HepG2 (cell line): Measurements from ENCODE around the gene MAPK13. TPM values are rescaled to one million over a fixed set of nuclear protein-coding genes. Genes with fewer than 3 reads are reported as not detected.
A peak's percentile ranks its signal among the peaks of the same experiment; 100 is the strongest.

Source experiments
- ATAC-seq: fragments of 200-7000 bp; cut with Tn5 transposase; 3 replicates; pipeline ENCODE4 v1.9.1; 2020; ENCODE audit warnings: mild to moderate bottlenecking, moderate library complexity
- BruUV-seq: library from RNA; stranded (reverse); fragments of 400-500 nt; replicated peaks from 2 replicates; lab custom pipeline; 2021; lab: Mats Ljungman, UMichigan
- CTCF ChIA-PET: fragments of 300-600 bp; formaldehyde crosslinking; extraction: SDS; loops from one replicate; lab custom pipeline; 2021; ENCODE audit warnings: low total read pairs, inconsistent platforms, low intra/inter-chr PET ratio; lab: Yijun Ruan, JAX
- POLR2A ChIA-PET: fragments of 350-600 bp; sonication (Branson Sonifier 250); formaldehyde crosslinking; loops from one replicate; lab custom pipeline; 2020; ENCODE audit warnings: antibody characterized with exemption, inconsistent platforms; lab: Yijun Ruan, JAX
- DNase-seq: peaks from one replicate; pipeline ENCODE4 v3.0.0-alpha.2; 2015; ENCODE audit warnings: low spot score
- FAIRE-seq: peaks from 3 replicates; lab custom pipeline; 2011; peaks lifted over from hg19 to GRCh38; lab: Jason Lieb, UNC
- H2AFZ ChIP-seq: one replicate; pipeline ENCODE4 v1.6.1; 2011; ENCODE audit warnings: low read length, inconsistent platforms
- H3K27ac ChIP-seq: fragments of 300-600 bp; 3 replicates; pipeline ENCODE4 v1.8.0; 2011; ENCODE audit warnings: mixed run types, mild to moderate bottlenecking, mixed read lengths, low read length, inconsistent platforms; ENCODE audit not compliant: insufficient read depth; ENCODE audit errors: extremely low read length
- H3K27me3 ChIP-seq, 2 experiments: fragments of 200-600 bp in 1 of 2; 2 replicates in 1 of 2; 3 replicates in 1 of 2; pipeline versions ENCODE4 v1.6.0 to v1.8.0; 2011; ENCODE audit warnings: low read length in 2 of 2, mild to moderate bottlenecking in 2 of 2, moderate library complexity in 2 of 2, inconsistent platforms in 1 of 2; ENCODE audit not compliant: insufficient read depth in 2 of 2, control insufficient read depth in 1 of 2
- H3K36me3 ChIP-seq, 2 experiments: fragments of 200-600 bp in 1 of 2; replicated peaks in 1 of 2; 2 replicates in 1 of 2; 3 replicates in 1 of 2; pipeline versions ENCODE4 v1.5.1 to v1.8.0; 2011; ENCODE audit warnings: low read length in 2 of 2, inconsistent platforms in 1 of 2; ENCODE audit not compliant: insufficient read depth in 2 of 2, control insufficient read depth in 1 of 2
- H3K4me1 ChIP-seq: 2 replicates; pipeline ENCODE4 v1.5.1; 2012; ENCODE audit warnings: low read length, inconsistent platforms; ENCODE audit not compliant: insufficient read depth
- H3K4me2 ChIP-seq: 2 replicates; pipeline ENCODE4 v1.6.0; 2011; ENCODE audit warnings: low read depth, low read length, inconsistent platforms
- H3K4me3 ChIP-seq, 3 experiments: fragments of 200-600 bp in 1 of 3; sonication (generic), shearing (Covaris generic) in 1 of 3; replicated peaks in 1 of 3; 2 replicates each; pipeline ENCODE4 v1.5.1; 2011 to 2016; ENCODE audit warnings: low read length in 3 of 3, inconsistent platforms in 2 of 3, low read depth in 2 of 3, mild to moderate bottlenecking in 2 of 3, control low read depth in 1 of 3, mixed read lengths in 1 of 3; ENCODE audit not compliant: insufficient read depth in 1 of 3
- H3K79me2 ChIP-seq: one replicate; pipeline ENCODE4 v1.6.1; 2011; ENCODE audit warnings: low read length, inconsistent platforms; ENCODE audit not compliant: insufficient read depth
- H3K9ac ChIP-seq: 2 replicates; pipeline ENCODE4 v1.6.0; 2011; ENCODE audit warnings: mild to moderate bottlenecking, low read depth, low read length, inconsistent platforms; ENCODE audit not compliant: insufficient read depth
- H3K9me3 ChIP-seq: 2 replicates; pipeline ENCODE4 v1.5.1; 2012; ENCODE audit warnings: mild to moderate bottlenecking, low read length
- H4K20me1 ChIP-seq: 2 replicates; pipeline ENCODE4 v1.6.0; 2011; ENCODE audit warnings: inconsistent platforms, mild to moderate bottlenecking, low read length, moderate library complexity; ENCODE audit not compliant: insufficient read depth
- CBX1 ChIP-seq: IDR thresholded peaks from one replicate; pipeline ENCODE4 v1.6.1; 2016; ENCODE audit warnings: antibody characterized with exemption, low read depth
- CEBPB ChIP-seq: IDR thresholded peaks from 2 replicates; pipeline ENCODE4 v1.6.1; 2011; ENCODE audit warnings: low read depth, low read length, improper control_type of control experiment, borderline replicate concordance
- CREB1 ChIP-seq, 2 experiments: fragments of 450-650 bp in 1 of 2; IDR thresholded peaks; 2 replicates each; pipeline ENCODE4 v1.6.1; 2016 to 2017; ENCODE audit warnings: control low read depth in 1 of 2, mild to moderate bottlenecking in 1 of 2, missing compliant biosample characterization in 1 of 2, missing genetic modification characterization in 1 of 2
- FOXC1 ChIP-seq: sonication (generic); formaldehyde crosslinking; IDR thresholded peaks from 2 replicates; pipeline ENCODE4 v1.8.0; 2022; ENCODE audit warnings: mild to moderate bottlenecking, missing genetic modification reagents, borderline replicate concordance
- IRF2 ChIP-seq: IDR thresholded peaks from 2 replicates; pipeline ENCODE4 v1.6.1; 2018; ENCODE audit warnings: missing genetic modification reagents, missing compliant biosample characterization
- JUN ChIP-seq: sonication (generic); formaldehyde crosslinking; IDR thresholded peaks from 2 replicates; pipeline ENCODE4 v1.4.0; 2020; ENCODE audit warnings: mild to moderate bottlenecking, missing genetic modification reagents
- KLF15 ChIP-seq: sonication (generic); formaldehyde crosslinking; IDR thresholded peaks from 2 replicates; pipeline ENCODE4 v1.8.1; 2023; ENCODE audit warnings: borderline replicate concordance, mild to moderate bottlenecking, inconsistent platforms, missing genetic modification reagents, mixed read lengths
- MBNL3 ChIP-seq: fragments of 250-450 bp; sonication (Bioruptor Pico); conservative IDR thresholded peaks from 2 replicates; pipeline ENCODE4 v1.8.0; 2022; ENCODE audit warnings: mild to moderate bottlenecking, inconsistent platforms
- MTA3 ChIP-seq: sonication (generic); formaldehyde crosslinking; IDR thresholded peaks from 2 replicates; pipeline ENCODE4 v1.4.0; 2020; ENCODE audit warnings: missing genetic modification reagents
- SMC3 ChIP-seq: IDR thresholded peaks from 2 replicates; pipeline ENCODE4 v1.6.1; 2011; ENCODE audit warnings: low read length, improper control_type of control experiment
- ZBTB21 ChIP-seq: sonication (generic); formaldehyde crosslinking; IDR thresholded peaks from 2 replicates; pipeline ENCODE4 v1.4.0; 2020; ENCODE audit warnings: missing genetic modification reagents
- ZNF354B ChIP-seq: sonication (generic); formaldehyde crosslinking; IDR thresholded peaks from 2 replicates; pipeline ENCODE4 v1.8.0; 2022; ENCODE audit warnings: mild to moderate bottlenecking, missing genetic modification reagents
- ZNF678 ChIP-seq: sonication (generic); formaldehyde crosslinking; IDR thresholded peaks from 2 replicates; pipeline ENCODE4 v1.4.0; 2020; ENCODE audit warnings: mild to moderate bottlenecking, missing genetic modification reagents
- WGBS: methylation state at CpG from one replicate; pipeline ENCODE4 v1.1.6; 2017; ENCODE audit warnings: low lambda C conversion rate; 5-methylcytosine and 5-hydroxymethylcytosine counted together
- in situ Hi-C: cut with HindIII; loops from 2 replicates; pipeline ENCODE4 v1.10.0; 2017; ENCODE audit warnings: low pct_unique_long_range_greater_than_20kb; ENCODE audit not compliant: extremely low pct_ligation_motif_present
- intact Hi-C: fragments of 100-400 bp; cut with micrococcal nuclease; formaldehyde crosslinking; loops from one replicate; pipeline ENCODE4 v1.10.0; 2022; ENCODE audit not compliant: unreplicated experiment
- polyA plus RNA-seq, 8 experiments: library from polyadenylated mRNA; depleted of rRNA in 3 of 8; stranded (reverse) in 7 of 8; unstranded in 1 of 8; fragments of >200 nt; fragmentation: Illumina TruSeq in 4 of 8; extraction: Trizol in 4 of 8; gene quantifications; 2 replicates each; pipeline versions ENCODE4 v1.2.1 to v1.2.3, GENCODE V29; 2011 to 2016; ENCODE audit warnings: low read depth in 4 of 8, missing spikeins in 1 of 8, mixed read lengths in 1 of 8; ENCODE audit not compliant: insufficient read depth in 1 of 8
- total RNA-seq, 5 experiments: library from RNA; depleted of rRNA; stranded (reverse); fragments of >200 nt; fragmentation: Illumina TruSeq; extraction: Trizol; gene quantifications; 2 replicates each; pipeline ENCODE4 v1.2.3, GENCODE V29; 2016; ENCODE audit warnings: low read depth in 1 of 5
- TF ChIP-seq, protein P1 (sequence below): sonication (generic); formaldehyde crosslinking; IDR thresholded peaks from 2 replicates; pipeline ENCODE4 v1.8.0; 2022; ENCODE audit warnings: missing genetic modification reagents, low read depth, mild to moderate bottlenecking, borderline replicate concordance

Gene MAPK13
- total and polyA plus RNA-seq, 2 of the 13 experiments (the other 11 are each of a cell fraction or from before 2014, with no cell fraction given), result 12.7 to 43.4 TPM

DNA sequence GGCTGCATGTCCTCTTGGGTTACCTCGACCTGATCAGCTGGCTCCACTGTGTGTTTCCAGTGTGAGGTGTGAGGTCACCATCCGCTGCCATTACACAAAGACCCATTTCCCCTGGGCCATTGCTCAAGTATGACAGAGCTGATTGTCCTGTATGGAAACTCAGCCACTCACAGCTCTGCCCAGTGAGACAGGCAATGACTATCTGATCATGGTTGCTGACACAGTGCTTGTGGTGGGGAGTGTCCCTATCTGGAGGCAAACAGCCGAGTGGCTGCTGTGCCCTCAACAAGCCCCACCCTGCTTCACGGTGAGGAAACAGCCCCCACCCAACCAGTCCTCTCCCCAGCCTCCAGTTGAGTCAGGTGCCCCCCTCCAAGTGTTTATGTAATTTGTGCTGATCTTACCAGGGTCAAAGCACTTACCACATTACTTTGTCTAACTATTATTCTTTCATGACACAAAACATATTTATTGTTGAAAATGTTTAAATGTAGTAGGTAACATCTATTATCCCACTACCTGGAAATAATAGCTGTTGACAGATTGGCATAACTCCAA lies 11.7 kb upstream of the MAPK13 start:
- FAIRE-seq (no peak), DNase-seq (peak; percentile 31), ATAC-seq (no peak)
- no peaks in the 10 kb centered on the region for H3K27me3 ChIP-seq
- no peak overlapping the region for H3K27ac ChIP-seq
- no peaks in the 10 kb centered on the region for H3K9me3 ChIP-seq
- H2AFZ ChIP-seq, result no peak overlapping the region
- POLR2A ChIA-PET, result interaction anchor here (1.0 to 1.6 kb wide), 2 partner anchors 13 to 91 kb away, joined by 4 read pairs; partner anchors contain the start of gene MAPK14
- in situ Hi-C loops (no loop called here), intact Hi-C loops (no loop called here)
- TF ChIP-seq CREB1 (IDR thresholded peaks at IDR 0.05) (peak; percentile 38; the same call in 1 of the 2 replicates), CREB1 (CRISPR knock-in tag; IDR thresholded peaks at IDR 0.05) (no peak), MTA3 (no peak), IRF2 (no peak), CEBPB (peak; percentile 15; the same call in 1 of the 2 replicates), ZBTB21 (CRISPR knock-in tag) (peak; percentile 78; the same call in 1 of the 2 replicates)
- BruUV-seq, result no TSS peak
- no peak overlapping the region for H3K4me3 ChIP-seq
- H3K4me1 ChIP-seq, result peaks cover 29% of the 10 kb centered on the region
- no peaks in the 10 kb centered on the region for H3K79me2 ChIP-seq
- CTCF ChIA-PET, result no interaction called here
- H3K9ac ChIP-seq, result no peak overlapping the region
- H3K4me2 ChIP-seq, result no peak overlapping the region
- H4K20me1 ChIP-seq, result no peaks in the 10 kb centered on the region
- 84% methylated on average over 3 of the region's 4 CpGs for WGBS
- peaks cover 0 to 2% of the 10 kb centered on the region in 2 experiments; a peak in 1 of 5 replicates for H3K36me3 ChIP-seq

DNA sequence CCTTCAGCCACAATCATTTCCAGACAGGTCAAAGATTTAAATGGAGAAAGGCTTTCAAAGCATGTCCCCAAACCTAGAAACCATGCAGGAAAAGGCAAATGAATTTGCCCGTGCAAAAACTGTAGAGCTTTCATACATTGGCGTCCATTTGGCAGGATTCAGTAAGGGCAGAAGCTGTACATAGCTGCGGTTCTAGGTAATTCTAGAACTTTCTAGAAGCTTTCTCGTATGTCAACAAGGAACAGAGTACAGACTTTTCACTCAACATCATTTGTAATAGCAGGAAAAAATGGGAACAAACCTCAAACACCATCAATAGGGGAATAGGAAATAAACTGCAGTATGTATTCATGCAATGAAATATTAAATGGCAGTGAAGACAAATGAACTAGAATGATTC lies 11.1 kb upstream of the MAPK13 start:
- Histone ChIP-seq H3K4me3 (no peak overlapping the region), H3K27ac (no peak overlapping the region), H3K9ac (no peak overlapping the region), H2AFZ (no peak overlapping the region), H3K79me2 (no peaks in the 10 kb centered on the region), H4K20me1 (no peaks in the 10 kb centered on the region), H3K9me3 (no peaks in the 10 kb centered on the region), H3K36me3 (peaks cover 0 to 2% of the 10 kb centered on the region in 2 experiments; a peak in 1 of 5 replicates), H3K27me3 (no peaks in the 10 kb centered on the region), H3K4me1 (peaks cover 32% of the 10 kb centered on the region), H3K4me2 (no peak overlapping the region)
- no peak for FAIRE-seq
- intact Hi-C loops, result no loop called here
- TSS peak; percentile 24 for BruUV-seq
- POLR2A ChIA-PET, result interaction anchor here (1.6 kb wide), 1 partner anchor 91 kb away, joined by 4 read pairs; the partner anchor contains the start of gene MAPK14
- WGBS, result 96% methylated on average over 4 of the region's 4 CpGs
- no peak for DNase-seq
- no peak for ATAC-seq
- in situ Hi-C loops, result no loop called here
- TF ChIP-seq ZNF678, result no peak
- no peak for TF ChIP-seq KLF15 (CRISPR knock-in tag)
- TF ChIP-seq SMC3, result no peak
- no peak for TF ChIP-seq CBX1
- TF ChIP-seq, protein P1, sequence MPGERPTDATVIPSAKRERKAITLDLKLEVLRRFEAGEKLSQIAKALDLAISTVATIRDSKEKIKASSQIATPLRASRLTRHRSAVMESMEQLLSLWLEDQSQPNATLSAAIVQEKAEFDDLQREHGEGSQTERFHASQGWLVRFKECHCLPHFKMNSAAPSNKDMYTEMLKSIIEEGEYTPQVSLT, result no peak
- no peak for TF ChIP-seq ZNF354B (CRISPR knock-in tag)
- TF ChIP-seq MBNL3 (CRISPR knock-in tag), result no peak
- TF ChIP-seq JUN (CRISPR knock-in tag), result no peak
- no peak for TF ChIP-seq FOXC1 (CRISPR knock-in tag)
- CTCF ChIA-PET, result no interaction called here
